Measurements from ENCODE around the gene CTSD.

Gene CTSD

GRCh38 chr11:1719781-1720180 lies 43.9 kb downstream of the CTSD start:
- DNase-seq: no peak

GRCh38 chr11:1718326-1718725 lies 45.4 kb downstream of the CTSD start:
- DNase-seq: no peak

- no peak for DNase-seq
These were observed 46.0 kb downstream of the CTSD start for GRCh38 chr11:1717745-1718144.

GRCh38 chr11:1714908-1715885 lies 48.5 kb downstream of the CTSD start:
- no peak for DNase-seq

- DNase-seq: no peak
These were observed 55.0 kb downstream of the CTSD start for GRCh38 chr11:1708716-1709115.

- DNase-seq: no peak
These were observed 56.0 kb downstream of the CTSD start for GRCh38 chr11:1707751-1708150.

- no peak for DNase-seq
These were observed 56.9 kb downstream of the CTSD start for GRCh38 chr11:1706634-1707400.

- DNase-seq: no peak
These were observed 58.3 kb downstream of the CTSD start for GRCh38 chr11:1705126-1706052.

- DNase-seq: no peak
These were observed 60.6 kb downstream of the CTSD start for GRCh38 chr11:1703146-1703545.

All from stimulated activated CD4-positive, alpha-beta T cell treated with anti-CD3 and anti-CD28 coated beads, Interleukin-12 subunit alpha, Interleukin-12 subunit beta, amount 100 ng/mL, for 4 hours (primary cell).